ENCODE results near the gene ARHGAP30. TPM values are rescaled to one million over a fixed set of nuclear protein-coding genes. Genes with fewer than 3 reads are reported as not detected.

The ARHGAP30 gene
- total RNA-seq, 6 donors from 2014 or later, result 26.8 to 69.9 (median 51.2) TPM

DNA sequence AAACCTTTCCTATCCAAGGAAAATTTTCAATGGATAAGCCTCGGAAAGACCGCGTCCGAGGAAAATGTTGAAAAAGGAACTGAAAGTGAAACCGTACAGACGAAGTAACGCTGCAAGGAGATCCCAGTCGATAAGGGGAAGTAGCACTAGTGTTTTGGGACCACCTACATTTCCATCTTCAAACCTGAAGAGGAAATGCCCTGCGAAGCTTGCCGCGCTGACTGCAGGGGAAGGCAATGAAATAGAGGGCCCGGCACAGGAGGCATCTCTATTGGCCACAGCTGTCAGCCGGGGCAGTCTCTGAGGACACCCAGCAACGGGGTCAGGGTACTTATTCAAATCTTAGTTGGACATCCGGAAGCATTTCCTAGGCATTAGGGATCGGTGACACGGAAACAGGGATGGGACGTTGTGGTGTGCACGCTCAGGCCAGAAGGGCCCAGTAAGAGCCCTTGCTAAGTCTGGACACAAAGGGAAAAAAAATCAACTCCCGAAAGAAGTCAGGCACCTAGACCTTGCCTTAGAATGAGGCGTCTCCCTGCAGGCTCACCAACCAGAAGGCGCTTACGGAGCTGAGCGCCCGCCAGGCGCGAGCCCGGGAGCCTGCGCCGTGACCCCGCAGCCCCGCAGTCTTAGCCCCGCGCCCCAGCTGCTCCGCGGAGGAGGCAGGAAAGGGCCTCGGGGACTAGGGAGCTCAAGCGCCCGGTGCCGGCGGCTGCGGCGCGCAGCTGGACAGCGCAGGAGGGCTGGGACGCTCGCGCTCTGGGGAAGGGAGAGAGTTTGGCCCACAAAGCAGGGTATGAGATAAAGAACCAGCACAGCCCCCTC, 24.6 kb downstream of the ARHGAP30 start:
- 0 to 1% methylated on average over 20 to 44 of the region's 48 CpGs for WGBS, 2 donors
- H3K4me3 ChIP-seq, result peak overlapping the region; percentile 48 to 77 (median 74)
- no peaks in the 10 kb centered on the region for H3K27me3 ChIP-seq
- TF ChIP-seq POLR2A (IDR thresholded peaks at IDR 0.05) (peak in 3 of 4 donors; percentile 16 to 63 (median 63)), POLR2AphosphoS5 (IDR thresholded peaks at IDR 0.05) (peak; percentile 52 to 68), EP300 (IDR thresholded peaks at IDR 0.05) (no peak), CTCF (IDR thresholded peaks at IDR 0.05) (no peak)
- H3K27ac ChIP-seq, result peak overlapping the region; percentile 92 to 99 (median 95)
- H3K9me3 ChIP-seq, result no peaks in the 10 kb centered on the region
- peaks cover 10 to 31% (median 18%) of the 10 kb centered on the region in 4 donors for H3K4me1 ChIP-seq
- DNase-seq, result peak; percentile 90 to 91
- peak; percentile 75 to 79 for ATAC-seq (ENCODE audit: low FRiP score in 2 of 2)
- peaks cover 26 to 39% (median 33%) of the 10 kb centered on the region in 4 donors for H3K36me3 ChIP-seq

DNA sequence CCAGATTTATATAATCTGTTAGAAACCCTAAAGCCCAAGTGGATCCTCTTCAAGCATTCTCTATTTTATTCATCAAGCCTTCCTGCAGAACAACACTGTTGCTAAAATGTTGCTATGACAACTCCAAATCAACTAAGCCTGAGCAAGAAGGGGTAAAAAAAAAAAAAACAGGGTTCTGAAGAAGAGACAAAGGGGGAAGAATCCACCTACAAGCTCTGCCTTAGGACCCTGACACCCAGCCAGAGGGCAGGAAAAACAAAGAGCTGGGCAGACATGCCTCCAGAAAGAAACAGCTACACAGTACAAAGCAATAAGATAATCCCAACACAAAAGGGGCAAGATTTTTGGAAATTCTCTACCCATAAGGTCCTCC, 25.2 kb downstream of the ARHGAP30 start:
- H3K4me1 ChIP-seq, result peaks cover 11 to 33% (median 19%) of the 10 kb centered on the region in 4 donors
- H3K4me3 ChIP-seq, result peak overlapping the region; percentile 48 to 77 (median 74)
- H3K36me3 ChIP-seq, result peaks cover 32 to 42% (median 38%) of the 10 kb centered on the region in 4 donors
- ATAC-seq (ENCODE audit: low FRiP score in 2 of 2) (no peak), DNase-seq (no peak)
- H3K27me3 ChIP-seq, result no peaks in the 10 kb centered on the region
- peak overlapping the region; percentile 92 to 99 (median 95) for H3K27ac ChIP-seq
- no peak for TF ChIP-seq EP300 (IDR thresholded peaks at IDR 0.05)
- no peak for TF ChIP-seq POLR2A (IDR thresholded peaks at IDR 0.05)
- TF ChIP-seq CTCF (IDR thresholded peaks at IDR 0.05), result no peak
- no peak for TF ChIP-seq POLR2AphosphoS5 (IDR thresholded peaks at IDR 0.05)
- H3K9me3 ChIP-seq, result no peaks in the 10 kb centered on the region

GRCh38 chr1:161039546-161039945, 30.1 kb downstream of the ARHGAP30 start:
- H3K36me3 ChIP-seq, result peaks cover 32 to 52% (median 40%) of the 10 kb centered on the region in 4 donors
- peak overlapping the region in 1 of 4 donors; percentile 73 for H3K4me3 ChIP-seq
- H3K9me3 ChIP-seq, result no peaks in the 10 kb centered on the region
- H3K27ac ChIP-seq, result peak overlapping the region; percentile 74 to 88 (median 81)
- no peaks in the 10 kb centered on the region for H3K27me3 ChIP-seq
- H3K4me1 ChIP-seq, result peaks cover 17 to 30% (median 25%) of the 10 kb centered on the region in 4 donors
- DNase-seq (no peak), ATAC-seq (ENCODE audit: low FRiP score in 2 of 2) (peak in 1 of 2 donors; percentile 3)
- 89 to 94% methylated on average over 5 of the region's 5 CpGs for WGBS, 2 donors
- no peak for TF ChIP-seq CTCF (IDR thresholded peaks at IDR 0.05)

DNA sequence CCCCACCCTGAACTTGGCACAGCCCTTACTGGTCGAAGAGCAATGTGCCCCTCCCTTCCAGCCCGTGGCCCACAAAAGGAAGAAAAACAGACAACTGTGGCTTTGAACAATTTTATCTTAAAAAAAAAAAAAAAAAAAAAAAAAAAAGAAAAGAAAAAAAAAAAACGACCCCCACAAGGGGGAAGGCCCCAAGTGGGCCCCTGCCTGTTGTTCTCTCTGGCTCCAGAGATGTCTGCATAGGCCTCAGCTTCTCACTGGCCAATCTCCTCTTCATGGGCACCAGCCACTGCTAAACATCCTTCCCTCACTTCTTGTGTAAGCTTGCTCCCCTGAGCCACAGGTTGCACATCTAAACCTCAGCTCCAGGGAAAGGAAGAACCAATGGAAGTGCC, 30.5 kb downstream of the ARHGAP30 start:
- Histone ChIP-seq H3K4me1 (peaks cover 16 to 27% (median 21%) of the 10 kb centered on the region in 4 donors), H3K36me3 (peaks cover 32 to 52% (median 40%) of the 10 kb centered on the region in 4 donors), H3K9me3 (no peaks in the 10 kb centered on the region), H3K4me3 (peak overlapping the region in 3 of 4 donors; percentile 63 to 76 (median 73)), H3K27ac (peak overlapping the region; percentile 74 to 88 (median 81)), H3K27me3 (no peaks in the 10 kb centered on the region)
- ATAC-seq (ENCODE audit: low FRiP score in 2 of 2), result no peak
- no peak for DNase-seq
- TF ChIP-seq POLR2AphosphoS5 (IDR thresholded peaks at IDR 0.05) (no peak), POLR2A (IDR thresholded peaks at IDR 0.05) (no peak)
- 11 to 22% methylated on average over 2 to 3 of the region's 3 CpGs for WGBS, 2 donors

DNA sequence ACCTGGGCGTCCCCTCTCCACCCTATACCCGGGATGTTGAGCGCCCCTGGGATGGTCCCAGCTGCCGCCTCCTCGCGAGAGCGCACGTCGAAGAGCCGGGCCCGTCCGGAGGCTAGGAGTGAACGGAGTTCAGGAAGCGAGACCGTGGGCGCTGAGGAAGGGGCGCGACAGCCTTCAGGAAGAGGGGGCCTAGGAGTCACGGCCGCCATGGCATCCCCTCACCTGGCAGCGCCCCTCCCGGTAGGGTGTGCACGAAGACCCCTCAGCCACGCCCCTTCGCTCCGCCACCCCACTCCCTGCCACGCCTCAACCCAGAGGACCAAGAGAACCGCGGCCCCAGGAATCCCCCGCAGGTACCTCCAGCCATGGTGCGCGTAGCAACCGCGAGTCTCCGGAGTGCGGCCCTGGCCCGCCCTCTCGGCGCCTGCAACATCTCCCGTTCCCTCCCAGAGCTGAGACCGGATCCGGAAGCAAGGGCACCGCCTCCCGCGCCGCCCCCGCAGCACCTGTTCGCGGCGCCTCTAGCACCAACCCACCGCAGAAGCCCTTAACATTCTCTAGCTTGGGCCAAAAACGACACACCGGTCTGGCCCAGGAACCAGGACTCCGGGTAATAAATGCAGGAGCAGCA, 31.1 kb downstream of the ARHGAP30 start, which contains the start of gene TSTD1:
Gene TSTD1 (minus strand): TSS at position 442 of the 631 bp plus-strand sequence. CDS start 75 bp downstream, at position 367.
- TF ChIP-seq POLR2A (IDR thresholded peaks at IDR 0.05), result peak in 1 of 4 donors; percentile 83
- peak; percentile 32 to 74 for TF ChIP-seq POLR2AphosphoS5 (IDR thresholded peaks at IDR 0.05)
- TF ChIP-seq EP300 (IDR thresholded peaks at IDR 0.05), result peak in 1 of 4 donors; percentile 18
- no peak for TF ChIP-seq CTCF (IDR thresholded peaks at IDR 0.05)
- Histone ChIP-seq H3K27ac (peak within 1 kb of the TSS; percentile 74 to 88 (median 81)), H3K4me3 (peak within 1 kb of the TSS; percentile 27 to 76 (median 68)), H3K9me3 (no peaks in the 10 kb centered on the region), H3K27me3 (no peaks in the 10 kb centered on the region), H3K36me3 (peaks cover 32 to 52% (median 40%) of the 10 kb centered on the region in 4 donors), H3K4me1 (peaks cover 11 to 22% (median 15%) of the 10 kb centered on the region in 4 donors)
- ATAC-seq (ENCODE audit: low FRiP score in 2 of 2) (peak; percentile 87 to 95), DNase-seq (peak; percentile 87 to 96)
- WGBS, 2 donors, result 42 to 82% methylated on average over 14 to 47 of the region's 54 CpGs
